ENCODE results near the gene PAX6.

DNA sequence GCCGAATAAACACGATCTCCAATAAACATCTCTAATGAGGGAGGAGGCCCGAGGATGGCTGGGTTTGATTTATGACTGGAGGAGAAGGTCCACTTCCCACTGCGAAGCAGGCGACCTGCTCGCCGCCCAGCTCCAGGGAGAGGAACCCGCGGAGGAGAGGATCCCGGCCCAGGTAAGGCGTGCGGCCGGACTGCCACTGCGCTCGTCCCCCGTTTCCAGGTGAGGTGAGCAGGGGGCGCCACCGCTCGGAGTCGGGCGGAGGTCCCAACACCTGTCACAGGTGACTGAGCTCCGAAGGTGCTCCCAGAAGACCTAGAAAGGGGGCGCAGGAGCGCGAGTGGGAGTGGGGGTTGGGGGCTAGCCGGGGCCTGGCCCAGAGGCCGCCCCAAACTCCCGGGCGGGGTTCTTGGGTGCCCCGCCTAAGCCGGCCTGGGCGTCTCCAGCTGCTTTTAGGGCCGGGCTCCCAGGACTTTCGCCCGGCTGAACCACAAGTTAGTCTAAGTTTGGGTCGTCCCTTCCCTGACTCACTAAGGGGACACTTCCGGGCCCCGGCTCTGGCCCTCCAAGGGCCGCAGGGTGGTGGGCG, 5.4 kb upstream of the PAX6 start:
- TF ChIP-seq SUZ12 (IDR thresholded peaks at IDR 0.05; ENCODE audit: extremely low read depth, insufficient read depth, insufficient read length) (no peak), ZNF274 (IDR thresholded peaks at IDR 0.05; ENCODE audit: low read depth, low read length) (no peak)
